K562 (cell line): ENCODE data around the gene EFHB. TPM values are rescaled to one million over a fixed set of nuclear protein-coding genes. Genes with fewer than 3 reads are reported as not detected.

Source experiments
- DIDO1 ChIP-seq: fragments of 450-650 bp; IDR thresholded peaks from 2 replicates; pipeline ENCODE4 v1.6.1; 2016; ENCODE audit warnings: low read depth, missing biosample characterization, missing genetic modification characterization
- ELF1 ChIP-seq: fragments of 200-800 bp; sonication (Bioruptor generic); IDR thresholded peaks from 2 replicates; pipeline ENCODE4 v1.6.1; 2016; ENCODE audit warnings: missing genetic modification characterization, missing compliant biosample characterization
- ETV6 ChIP-seq, 3 experiments: fragments of 150-350 bp in 1 of 3; sonication (generic) in 1 of 3; formaldehyde crosslinking in 1 of 3; IDR thresholded peaks; 2 replicates each; pipeline versions ENCODE4 v1.6.1 to v1.8.0; 2014 to 2022; ENCODE audit warnings: borderline replicate concordance in 2 of 3, low read depth in 2 of 3, antibody characterized with exemption in 1 of 3, low read length in 1 of 3, mild to moderate bottlenecking in 1 of 3, missing genetic modification reagents in 1 of 3
- GTF2A2 ChIP-seq: IDR thresholded peaks from 2 replicates; pipeline ENCODE4 v1.6.1; 2016; ENCODE audit warnings: mild to moderate bottlenecking, missing genetic modification characterization, missing compliant biosample characterization
- HBP1 ChIP-seq: fragments of 450-650 bp; formaldehyde crosslinking; IDR thresholded peaks from 2 replicates; pipeline ENCODE4 v1.4.0; 2022; ENCODE audit warnings: missing genetic modification characterization
- MCM5 ChIP-seq: fragments of 450-650 bp; IDR thresholded peaks from 2 replicates; pipeline ENCODE4 v1.6.1; 2016; ENCODE audit warnings: low read depth
- NFE2 ChIP-seq: IDR thresholded peaks from 2 replicates; pipeline ENCODE4 v1.6.1; 2014; ENCODE audit warnings: antibody characterized with exemption, low read depth
- OTX1 ChIP-seq: fragments of 450-650 bp; formaldehyde crosslinking; IDR thresholded peaks from 2 replicates; pipeline ENCODE4 v1.4.0; 2022; ENCODE audit warnings: mild to moderate bottlenecking
- SMARCA4 ChIP-seq: fragments of 450-650 bp; IDR thresholded peaks from 2 replicates; pipeline ENCODE4 v1.6.1; 2016
- SP1 ChIP-seq: sonication (generic); formaldehyde crosslinking; IDR thresholded peaks from 2 replicates; pipeline ENCODE4 v1.8.1; 2022; ENCODE audit warnings: mild to moderate bottlenecking, missing genetic modification reagents
- ZBTB40 ChIP-seq, 2 experiments: fragments of 450-650 bp in 1 of 2; sonication (generic) in 1 of 2; formaldehyde crosslinking in 1 of 2; IDR thresholded peaks; 2 replicates each; pipeline versions ENCODE4 v1.7.1 to v1.9.0; 2016 to 2022; ENCODE audit warnings: inconsistent platforms in 1 of 2, mild to moderate bottlenecking in 1 of 2, missing genetic modification reagents in 1 of 2
- ZNF239 ChIP-seq: fragments of 250-450 bp; sonication (Bioruptor Pico); IDR thresholded peaks from 2 replicates; pipeline ENCODE4 v1.4.0; 2020; ENCODE audit warnings: mild to moderate bottlenecking
- ZNF507 ChIP-seq: conservative IDR thresholded peaks from 2 replicates; pipeline ENCODE4 v1.6.1; 2017; ENCODE audit warnings: missing genetic modification characterization, missing compliant biosample characterization
- ZNF518B ChIP-seq: fragments of 250-450 bp; sonication (Bioruptor Pico); IDR thresholded peaks from 2 replicates; pipeline ENCODE4 v1.5.0; 2021; ENCODE audit warnings: mild to moderate bottlenecking, moderate library complexity
- ZNF586 ChIP-seq: fragments of 450-650 bp; formaldehyde crosslinking; conservative IDR thresholded peaks from 2 replicates; pipeline ENCODE4 v1.4.0; 2020; ENCODE audit warnings: mild to moderate bottlenecking, moderate library complexity
- polyA plus RNA-seq, 8 experiments: library from polyadenylated mRNA; depleted of rRNA in 4 of 8; stranded (reverse) in 5 of 8; unstranded in 3 of 8; fragments of >200 nt; fragmentation: Nextera tagmentation in 2 of 8; fragmentation: Illumina TruSeq in 1 of 8; extraction: Ambion mirVana in 2 of 8; extraction: Trizol in 1 of 8; gene quantifications; 2 replicates each; pipeline versions ENCODE4 v1.2.1 to v1.2.3, GENCODE V29; 2011 to 2014; ENCODE audit warnings: inconsistent platforms in 1 of 8, missing spikeins in 1 of 8
- total RNA-seq, 7 experiments: library from RNA; depleted of rRNA in 6 of 7; stranded (reverse); fragments of >200 nt in 6 of 7; fragmentation: Illumina TruSeq in 2 of 7; extraction: Trizol in 2 of 7; gene quantifications; 2 replicates each; pipeline versions ENCODE4 v1.2.1 to v1.2.3, GENCODE V29; 2011 to 2021; ENCODE audit warnings: low replicate concordance in 1 of 7

EFHB gene
- total and polyA plus RNA-seq, 9 of the 15 experiments (the other 6 are each of a cell fraction or from before 2014, with no cell fraction given) = 1.5 to 4.0 (median 1.8) TPM

- TF ChIP-seq ZNF518B = no peak
- TF ChIP-seq OTX1 (CRISPR knock-in tag) = peak; percentile 96
- peak; percentile 62; the same call in 1 of the 2 replicates for TF ChIP-seq SMARCA4
- peak; percentile 57; the same call in 1 of the 2 replicates for TF ChIP-seq ZBTB40 (IDR thresholded peaks at IDR 0.05)
- no peak for TF ChIP-seq ZBTB40 (CRISPR knock-in tag; IDR thresholded peaks at IDR 0.05)
- peak; percentile 90 for TF ChIP-seq HBP1
- no peak for TF ChIP-seq ZNF239 (CRISPR knock-in tag)
- no peak for TF ChIP-seq MCM5
- TF ChIP-seq ELF1 (tag) = no peak; the same call in 1 of the 2 replicates
- TF ChIP-seq ZNF586 (CRISPR knock-in tag) = no peak
- no peak for TF ChIP-seq NFE2
- no peak for TF ChIP-seq ZNF507 (tag)
- TF ChIP-seq SP1 (CRISPR knock-in tag) = no peak
- TF ChIP-seq DIDO1 (tag) = no peak
- TF ChIP-seq ETV6 (IDR thresholded peaks at IDR 0.05; ENCODE audit: borderline replicate concordance in 1 of 2, low read depth in 2 of 2, low read length in 1 of 2) = no peak
- no peak for TF ChIP-seq ETV6 (CRISPR knock-in tag; IDR thresholded peaks at IDR 0.05; ENCODE audit: borderline replicate concordance)
- no peak for TF ChIP-seq GTF2A2 (tag)
Measured at GRCh38 chr3:19934098-19934566, at the start of gene EFHB (continued).
